Gastrocnemius medialis (tissue), 4 donors: ENCODE data around the gene COX4I1.

Experiments used
- POLR2A ChIP-seq, 2 donors: fragments of 450-650 bp; IDR thresholded peaks; one replicate each; pipeline ENCODE4 v1.6.1; 2017; ENCODE audit warnings: antibody characterized with exemption in 2 of 2, mild to moderate bottlenecking in 2 of 2, moderate library complexity in 2 of 2
- TF ChIP-seq, protein P1 (sequence below), 5 experiments: fragments of 450-650 bp in 3 of 5; fragments of 200-600 bp in 2 of 5; sonication (generic) in 2 of 5; IDR thresholded peaks in 4 of 5; conservative IDR thresholded peaks in 1 of 5; 1 replicate in 4 of 5; 2 replicates in 1 of 5; pipeline ENCODE4 v1.5.1; 2016 to 2019; ENCODE audit warnings: antibody characterized with exemption in 5 of 5, mild to moderate bottlenecking in 3 of 5, moderate library complexity in 3 of 5

DNA sequence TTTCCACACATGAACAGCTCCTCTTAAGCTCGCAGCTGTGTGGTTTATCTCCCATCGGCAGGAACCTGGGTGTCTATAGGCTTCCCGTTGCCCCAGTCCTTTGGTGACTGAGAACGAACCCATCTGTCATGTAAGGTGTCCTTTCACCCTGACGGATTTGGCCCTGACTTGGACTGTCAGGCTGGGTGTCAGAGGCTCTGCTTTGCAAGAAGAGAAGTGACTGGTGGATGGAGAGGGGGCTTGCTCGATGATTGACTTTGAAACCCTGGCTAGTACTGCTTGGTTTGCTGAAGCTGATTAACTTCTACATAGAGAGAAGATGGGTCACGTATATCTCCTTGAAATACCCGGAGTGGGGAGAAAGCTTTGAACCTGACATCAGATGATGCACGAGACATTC, 42.9 kb downstream of the COX4I1 start:
- TF ChIP-seq, protein P1, sequence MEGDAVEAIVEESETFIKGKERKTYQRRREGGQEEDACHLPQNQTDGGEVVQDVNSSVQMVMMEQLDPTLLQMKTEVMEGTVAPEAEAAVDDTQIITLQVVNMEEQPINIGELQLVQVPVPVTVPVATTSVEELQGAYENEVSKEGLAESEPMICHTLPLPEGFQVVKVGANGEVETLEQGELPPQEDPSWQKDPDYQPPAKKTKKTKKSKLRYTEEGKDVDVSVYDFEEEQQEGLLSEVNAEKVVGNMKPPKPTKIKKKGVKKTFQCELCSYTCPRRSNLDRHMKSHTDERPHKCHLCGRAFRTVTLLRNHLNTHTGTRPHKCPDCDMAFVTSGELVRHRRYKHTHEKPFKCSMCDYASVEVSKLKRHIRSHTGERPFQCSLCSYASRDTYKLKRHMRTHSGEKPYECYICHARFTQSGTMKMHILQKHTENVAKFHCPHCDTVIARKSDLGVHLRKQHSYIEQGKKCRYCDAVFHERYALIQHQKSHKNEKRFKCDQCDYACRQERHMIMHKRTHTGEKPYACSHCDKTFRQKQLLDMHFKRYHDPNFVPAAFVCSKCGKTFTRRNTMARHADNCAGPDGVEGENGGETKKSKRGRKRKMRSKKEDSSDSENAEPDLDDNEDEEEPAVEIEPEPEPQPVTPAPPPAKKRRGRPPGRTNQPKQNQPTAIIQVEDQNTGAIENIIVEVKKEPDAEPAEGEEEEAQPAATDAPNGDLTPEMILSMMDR (IDR thresholded peaks at IDR 0.05 in 4 of 5, conservative IDR thresholded peaks at IDR 0.05 in 1 of 5): no peak
- TF ChIP-seq POLR2A (IDR thresholded peaks at IDR 0.05): no peak
